ENCODE measurements around the gene EXOSC9. TPM values are rescaled to one million over a fixed set of nuclear protein-coding genes. Genes with fewer than 3 reads are reported as not detected.
"Not testable (repeated sequence)": the region's sequence is repeated elsewhere in the genome, so short reads cannot be mapped to it uniquely, and the experiment has no call there.

The EXOSC9 gene
- 10 to 100 TPM; 50.5 to 51.0 TPM for total RNA-seq

DNA sequence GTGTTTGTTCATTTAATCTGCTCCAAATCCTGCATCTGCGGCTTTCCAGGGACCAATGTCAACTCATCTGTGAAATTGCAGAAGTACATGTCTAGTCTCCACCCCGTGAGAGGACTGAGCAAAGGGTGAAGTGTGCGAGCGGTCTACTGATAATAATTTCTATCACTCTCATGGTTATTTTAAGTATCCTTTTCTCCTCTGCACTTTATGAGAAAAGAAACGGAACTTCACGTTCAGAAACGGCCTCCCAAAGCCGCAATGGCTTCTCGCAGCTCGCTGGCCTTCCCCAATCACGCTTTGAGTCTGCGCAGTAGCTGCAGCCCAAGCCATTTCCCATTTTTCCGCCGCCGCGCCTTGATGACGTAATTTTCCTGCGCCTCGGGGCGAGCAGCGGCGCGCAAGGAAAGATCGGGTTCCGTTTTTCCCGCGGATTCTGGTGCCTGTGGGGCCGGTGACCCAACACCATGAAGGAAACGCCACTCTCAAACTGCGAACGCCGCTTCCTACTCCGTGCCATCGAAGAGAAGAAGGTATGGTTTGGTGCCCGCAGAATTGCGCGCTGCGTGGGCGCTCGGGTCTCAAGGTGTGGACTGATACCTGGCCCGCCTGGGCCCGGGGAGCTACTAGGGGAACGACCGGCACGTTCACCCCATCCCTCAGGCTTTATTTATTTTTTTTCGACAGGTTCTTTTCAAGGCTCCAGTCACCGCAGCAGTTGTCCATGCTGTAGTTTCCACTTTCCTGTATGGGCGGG lies at the start of gene EXOSC9:
Gene EXOSC9 (plus strand): TSS at position 363 of the 754 bp plus-strand sequence. CDS start 102 bp downstream, at position 465.
- ChIA-PET POLR2A (interaction anchor here (1.4 to 7.1 kb wide), 4 partner anchors 12 to 105 kb away, joined by 5 to 142 read pairs (median 15); partner anchors contain the start of genes ANXA5, BBS7 and CCNA2), CTCF (interaction anchor here (1.0 kb wide), 1 partner anchor 23 kb away, joined by 3 read pairs; no protein-coding TSS in a partner anchor)
- peak; percentile 92 for DNase-seq
- Mint-ChIP-seq H3K4me3 (peak within 1 kb of the TSS; percentile 84), H3K9me3 (no peaks in the 10 kb centered on the region), H3K4me1 (peaks cover 50% of the 10 kb centered on the region), H3K27ac (peak within 1 kb of the TSS; percentile 95), H3K27me3 (no peaks in the 10 kb centered on the region), H3K36me3 (ENCODE audit: low read depth) (peaks cover 33% of the 10 kb centered on the region)

DNA sequence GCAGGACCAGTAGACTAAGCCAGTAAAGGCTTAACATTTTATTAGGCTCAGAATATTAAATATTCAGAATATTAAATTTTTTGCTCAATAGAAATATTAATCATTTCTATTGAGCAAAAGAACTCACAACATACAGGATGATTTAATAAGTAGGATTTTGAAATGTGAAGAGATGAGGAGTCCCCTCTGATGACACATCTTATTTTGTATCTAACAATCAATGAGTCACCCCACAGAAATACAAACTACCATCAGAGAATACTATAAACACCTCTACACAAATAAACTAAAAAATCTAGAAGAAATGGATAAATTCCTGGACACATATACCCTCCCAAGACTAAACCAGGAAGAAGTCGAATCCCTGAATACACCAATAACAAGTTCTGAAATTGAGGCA lies 49.0 kb upstream of the EXOSC9 start:
- H3K27ac Mint-ChIP-seq; CTCF ChIA-PET; DNase-seq; H3K9me3 Mint-ChIP-seq; POLR2A ChIA-PET; H3K4me1 Mint-ChIP-seq; H3K36me3 Mint-ChIP-seq (ENCODE audit: low read depth); H3K4me3 Mint-ChIP-seq: not testable (repeated sequence)
- H3K27me3 Mint-ChIP-seq, result peaks cover 57% of the 10 kb centered on the region

DNA sequence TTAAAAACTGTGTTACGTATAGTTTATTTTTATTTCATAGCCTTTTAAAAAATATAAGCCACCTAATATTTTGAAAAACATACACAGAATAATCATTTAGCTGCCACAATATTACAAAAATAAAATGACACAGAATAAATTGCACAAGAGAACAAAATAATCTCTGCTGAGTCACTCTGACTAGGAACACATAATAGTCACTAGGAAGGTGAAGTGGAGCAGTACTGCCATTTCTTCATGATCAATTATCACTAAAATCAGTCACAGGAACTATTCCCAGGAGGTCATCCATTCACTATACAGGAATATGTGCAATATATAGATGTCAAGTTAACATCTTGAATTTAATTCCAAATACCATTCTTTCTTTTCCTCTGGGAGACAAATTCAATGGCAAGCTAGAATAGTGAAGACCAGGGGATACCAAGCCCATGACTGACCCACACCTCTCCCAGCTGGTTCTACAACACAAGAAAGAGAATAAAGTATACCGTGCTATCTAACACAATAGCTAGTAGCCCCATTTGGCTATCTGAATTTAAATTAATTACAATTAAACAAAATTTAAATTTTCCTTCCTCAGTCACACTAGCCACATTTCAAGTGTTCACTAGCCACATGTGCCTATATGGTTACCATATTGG lies 42.1 kb upstream of the EXOSC9 start:
- ChIA-PET POLR2A (no interaction called here), CTCF (interaction anchor here (1.3 kb wide), 1 partner anchor 11 kb away, joined by 3 read pairs; no protein-coding TSS in a partner anchor)
- Mint-ChIP-seq H3K27me3 (peaks cover 66% of the 10 kb centered on the region), H3K27ac (no peak overlapping the region), H3K36me3 (ENCODE audit: low read depth) (no peaks in the 10 kb centered on the region), H3K4me3 (no peak overlapping the region), H3K9me3 (no peaks in the 10 kb centered on the region), H3K4me1 (peaks cover 3% of the 10 kb centered on the region)
- DNase-seq, result no peak

GRCh38 chr4:121760205-121760604 lies 40.9 kb upstream of the EXOSC9 start:
- no peaks in the 10 kb centered on the region for H3K36me3 Mint-ChIP-seq (ENCODE audit: low read depth)
- H3K9me3 Mint-ChIP-seq, result no peaks in the 10 kb centered on the region
- no peak overlapping the region for H3K27ac Mint-ChIP-seq
- CTCF ChIA-PET, result interaction anchor here (1.3 to 1.5 kb wide), 2 partner anchors 12 to 23 kb away, joined by 3 read pairs; no protein-coding TSS in a partner anchor
- no peak for DNase-seq
- POLR2A ChIA-PET, result no interaction called here
- H3K4me3 Mint-ChIP-seq, result no peak overlapping the region
- H3K4me1 Mint-ChIP-seq, result peaks cover 4% of the 10 kb centered on the region
- peaks cover 66% of the 10 kb centered on the region for H3K27me3 Mint-ChIP-seq

DNA sequence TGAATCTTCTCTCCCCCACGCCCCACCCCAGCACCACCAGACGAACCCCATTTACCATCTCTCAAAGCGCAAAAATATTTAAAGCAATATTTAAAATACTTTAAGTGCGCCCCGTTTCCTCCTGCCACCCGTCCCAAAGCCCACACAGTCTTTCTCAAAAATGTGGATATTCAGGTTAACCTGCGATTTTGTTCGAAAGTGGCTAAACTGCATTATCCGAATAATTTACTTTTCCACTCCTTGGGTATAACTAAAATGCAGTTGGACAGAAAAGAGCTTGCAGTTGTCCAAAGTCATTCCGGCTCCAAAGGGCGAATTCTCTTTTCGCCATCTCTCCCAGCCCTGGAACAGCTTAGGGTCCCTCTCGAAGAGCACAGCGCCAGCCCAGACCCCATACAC lies 36.8 kb upstream of the EXOSC9 start:
- H3K4me1 Mint-ChIP-seq, result peaks cover 8% of the 10 kb centered on the region
- no peaks in the 10 kb centered on the region for H3K36me3 Mint-ChIP-seq (ENCODE audit: low read depth)
- no peak for DNase-seq
- H3K27me3 Mint-ChIP-seq, result peaks cover 72% of the 10 kb centered on the region
- peak overlapping the region; percentile 14 for H3K4me3 Mint-ChIP-seq
- no peaks in the 10 kb centered on the region for H3K9me3 Mint-ChIP-seq
- ChIA-PET POLR2A (interaction anchor here (1.1 kb wide), 1 partner anchor 14 kb away, joined by 3 read pairs; no protein-coding TSS in a partner anchor), CTCF (no interaction called here)
- H3K27ac Mint-ChIP-seq, result no peak overlapping the region

GRCh38 chr4:121764702-121765367 lies 36.3 kb upstream of the EXOSC9 start, which contains the start of gene SMIM43:
Gene SMIM43 (minus strand): TSS chr4:121765164. CDS start chr4:121765105, 59 bp downstream.
- POLR2A ChIA-PET, result interaction anchor here (1.1 kb wide), 1 partner anchor 14 kb away, joined by 3 read pairs; no protein-coding TSS in a partner anchor
- Mint-ChIP-seq H3K9me3 (no peaks in the 10 kb centered on the region), H3K4me1 (peaks cover 8% of the 10 kb centered on the region), H3K27me3 (peaks cover 72% of the 10 kb centered on the region), H3K36me3 (ENCODE audit: low read depth) (no peaks in the 10 kb centered on the region), H3K4me3 (peak within 1 kb of the TSS; percentile 53), H3K27ac (no peak within 1 kb of the TSS)
- CTCF ChIA-PET, result no interaction called here
- DNase-seq, result no peak

DNA sequence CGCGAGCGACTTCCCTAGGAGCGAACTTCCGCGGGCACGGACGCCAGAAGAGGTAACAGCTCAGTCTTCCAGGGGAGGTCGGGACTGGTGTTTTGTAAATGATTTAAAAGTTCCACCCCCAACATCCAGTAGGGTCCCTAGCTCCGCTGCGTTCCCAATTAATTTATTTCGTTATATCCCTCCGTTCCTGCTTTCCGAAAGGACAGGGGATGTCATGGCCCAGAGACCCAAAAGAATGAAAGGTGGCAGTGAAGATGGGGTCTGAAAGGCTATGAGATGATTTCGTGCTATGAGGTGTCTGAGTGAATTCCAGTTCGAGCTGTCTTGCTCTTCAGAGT lies 35.8 kb upstream of the EXOSC9 start:
- Mint-ChIP-seq H3K4me1 (peaks cover 8% of the 10 kb centered on the region), H3K36me3 (ENCODE audit: low read depth) (no peaks in the 10 kb centered on the region), H3K27me3 (peaks cover 69% of the 10 kb centered on the region), H3K27ac (no peak overlapping the region), H3K9me3 (no peaks in the 10 kb centered on the region), H3K4me3 (peak overlapping the region; percentile 53)
- ChIA-PET POLR2A (no interaction called here), CTCF (no interaction called here)
- no peak for DNase-seq

DNA sequence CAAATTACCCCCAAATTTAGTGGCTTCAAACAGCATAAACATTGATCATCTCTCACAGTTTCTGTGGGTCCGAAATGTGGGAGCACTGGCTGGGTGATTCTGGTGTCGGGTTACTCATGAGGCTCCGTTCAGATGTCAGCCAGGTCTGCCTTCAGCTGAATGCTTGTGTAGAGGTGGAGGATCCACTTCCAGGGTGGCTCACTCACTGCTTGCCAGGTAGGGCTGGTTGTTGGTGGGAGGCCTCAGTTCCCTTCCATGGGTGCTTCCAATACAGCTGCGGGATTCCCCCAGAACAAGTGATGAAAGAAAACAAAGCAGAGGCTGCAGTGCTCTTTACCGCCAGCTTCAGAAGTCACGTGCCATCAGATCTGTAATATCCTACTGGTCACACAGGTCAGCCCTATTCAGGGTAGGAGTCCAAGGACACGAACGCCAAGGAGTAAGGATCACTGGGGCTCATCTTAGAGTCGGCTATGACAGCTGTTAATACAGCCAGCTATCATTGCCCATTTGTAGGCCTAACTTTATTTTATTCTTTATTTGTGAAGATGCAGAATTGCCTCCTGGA lies 35.1 kb upstream of the EXOSC9 start:
- CTCF ChIA-PET, result interaction anchor here (1.0 kb wide), 1 partner anchor 304 kb away, joined by 3 read pairs; no protein-coding TSS in a partner anchor
- DNase-seq, result no peak
- Mint-ChIP-seq H3K27me3 (peaks cover 71% of the 10 kb centered on the region), H3K4me3 (no peak overlapping the region), H3K4me1 (peaks cover 8% of the 10 kb centered on the region), H3K36me3 (ENCODE audit: low read depth) (no peaks in the 10 kb centered on the region), H3K9me3 (no peaks in the 10 kb centered on the region), H3K27ac (no peak overlapping the region)
- POLR2A ChIA-PET, result no interaction called here

DNA sequence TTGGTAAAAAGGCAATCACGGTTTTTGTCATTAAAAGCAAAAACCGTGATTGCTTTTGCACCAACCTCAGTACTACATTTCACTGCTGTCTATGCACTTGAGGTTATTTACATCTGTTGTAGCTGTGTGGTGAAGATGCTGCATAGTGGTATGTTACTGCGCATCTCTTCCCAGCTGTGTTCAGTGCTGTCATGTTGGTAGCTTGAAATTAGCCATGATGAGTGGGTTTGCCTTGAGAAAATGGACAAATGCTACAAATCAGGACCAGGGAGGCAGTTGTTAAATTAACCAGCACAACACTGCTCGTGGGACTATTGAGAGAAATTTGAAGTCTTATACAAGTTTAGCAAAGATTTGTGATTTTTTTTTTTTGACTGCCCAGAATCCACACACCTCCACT lies 34.0 kb upstream of the EXOSC9 start:
- no peak overlapping the region for H3K27ac Mint-ChIP-seq
- no peak overlapping the region for H3K4me3 Mint-ChIP-seq
- H3K9me3 Mint-ChIP-seq, result no peaks in the 10 kb centered on the region
- CTCF ChIA-PET, result no interaction called here
- peaks cover 71% of the 10 kb centered on the region for H3K27me3 Mint-ChIP-seq
- POLR2A ChIA-PET, result interaction anchor here (0.6 kb wide), 1 partner anchor 68 kb away, joined by 3 read pairs; no protein-coding TSS in a partner anchor
- no peak for DNase-seq
- H3K4me1 Mint-ChIP-seq, result peaks cover 8% of the 10 kb centered on the region
- H3K36me3 Mint-ChIP-seq (ENCODE audit: low read depth), result no peaks in the 10 kb centered on the region

DNA sequence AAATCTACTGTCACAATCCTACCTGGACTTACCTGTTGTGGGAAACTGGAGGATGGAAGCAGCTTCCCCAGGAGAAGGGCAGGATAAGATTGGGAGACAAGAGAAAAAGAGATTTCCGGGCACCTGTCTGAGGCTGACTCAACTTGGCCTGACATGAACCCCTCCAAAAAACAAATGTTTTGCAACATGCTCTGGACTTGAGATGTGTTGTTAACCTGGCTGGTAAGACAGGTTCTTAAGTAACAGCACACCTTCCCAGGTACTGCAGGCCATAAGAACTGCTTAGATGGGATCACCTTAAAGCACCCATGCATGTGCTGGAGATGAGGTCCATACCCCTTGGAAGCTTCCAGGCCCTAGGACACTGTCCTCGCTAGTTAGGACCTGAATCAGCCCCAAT lies 31.8 kb upstream of the EXOSC9 start:
- Mint-ChIP-seq H3K36me3 (ENCODE audit: low read depth) (no peaks in the 10 kb centered on the region), H3K27ac (no peak overlapping the region), H3K27me3 (peaks cover 58% of the 10 kb centered on the region), H3K4me1 (peaks cover 4% of the 10 kb centered on the region), H3K4me3 (no peak overlapping the region), H3K9me3 (no peaks in the 10 kb centered on the region)
- DNase-seq, result no peak
- ChIA-PET POLR2A (no interaction called here), CTCF (no interaction called here)

DNA sequence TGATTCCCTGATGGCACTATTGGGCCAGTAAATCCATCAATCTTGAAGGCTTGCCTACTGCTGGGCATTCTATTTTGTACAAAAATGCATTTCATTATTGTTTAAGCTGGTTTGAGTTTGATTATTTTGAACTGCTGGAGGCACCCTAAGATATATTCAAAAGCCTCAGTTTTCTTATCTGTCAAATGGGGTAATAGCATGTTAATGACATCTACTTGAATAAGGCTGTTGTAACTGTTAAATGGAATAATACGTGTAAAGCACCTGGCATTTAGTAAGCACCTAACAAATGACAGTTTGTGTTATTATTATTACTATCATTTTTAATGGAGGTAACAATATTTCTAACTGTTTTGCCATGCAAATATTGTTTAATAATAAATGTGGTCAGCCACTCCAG lies 29.3 kb upstream of the EXOSC9 start:
- POLR2A ChIA-PET, result no interaction called here

DNA sequence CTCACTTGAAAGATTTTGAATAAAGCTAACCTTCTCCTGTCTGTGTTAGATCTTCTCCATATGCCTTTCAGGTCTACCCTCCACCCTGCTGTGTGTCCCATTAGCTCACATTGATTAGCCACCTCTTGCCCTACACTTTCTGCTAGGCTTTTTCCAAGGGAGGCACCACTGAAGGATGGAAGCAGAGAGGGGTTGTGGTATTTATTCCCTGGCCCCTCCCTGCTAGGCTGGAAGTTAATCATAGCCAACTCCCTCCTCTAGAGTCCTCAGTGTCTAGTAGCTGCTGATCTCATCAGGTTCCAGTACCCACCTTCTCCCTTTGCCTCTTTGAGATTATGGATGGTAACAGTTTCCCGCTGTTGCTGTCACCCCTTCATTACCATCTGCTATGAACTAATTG lies 27.2 kb upstream of the EXOSC9 start:
- ChIA-PET POLR2A (no interaction called here), CTCF (no interaction called here)
- Mint-ChIP-seq H3K27me3 (peaks cover 36% of the 10 kb centered on the region), H3K4me3 (no peak overlapping the region), H3K36me3 (ENCODE audit: low read depth) (no peaks in the 10 kb centered on the region), H3K27ac (no peak overlapping the region), H3K9me3 (no peaks in the 10 kb centered on the region), H3K4me1 (peaks cover 1% of the 10 kb centered on the region)
- no peak for DNase-seq

More for the DNA sequence above, 29.3 kb upstream of the EXOSC9 start:
- CTCF ChIA-PET, result no interaction called here
- H3K27me3 Mint-ChIP-seq, result peaks cover 40% of the 10 kb centered on the region
- H3K4me3 Mint-ChIP-seq, result no peak overlapping the region
- H3K4me1 Mint-ChIP-seq, result no peaks in the 10 kb centered on the region
- no peaks in the 10 kb centered on the region for H3K36me3 Mint-ChIP-seq (ENCODE audit: low read depth)
- no peak overlapping the region for H3K27ac Mint-ChIP-seq
- H3K9me3 Mint-ChIP-seq, result no peaks in the 10 kb centered on the region
- DNase-seq, result no peak

Measured in activated CD4-positive, alpha-beta memory T cell treated with anti-CD3 and anti-CD28 coated beads, Interleukin-2, amount 10 ng/mL, durations not matched to agents 7 days and 5 days (primary cell).